ENCODE data around the gene RBM10.

GRCh38 chrX:47197526-47197925, 52.5 kb downstream of the RBM10 start:
- TF ChIP-seq, protein P1, sequence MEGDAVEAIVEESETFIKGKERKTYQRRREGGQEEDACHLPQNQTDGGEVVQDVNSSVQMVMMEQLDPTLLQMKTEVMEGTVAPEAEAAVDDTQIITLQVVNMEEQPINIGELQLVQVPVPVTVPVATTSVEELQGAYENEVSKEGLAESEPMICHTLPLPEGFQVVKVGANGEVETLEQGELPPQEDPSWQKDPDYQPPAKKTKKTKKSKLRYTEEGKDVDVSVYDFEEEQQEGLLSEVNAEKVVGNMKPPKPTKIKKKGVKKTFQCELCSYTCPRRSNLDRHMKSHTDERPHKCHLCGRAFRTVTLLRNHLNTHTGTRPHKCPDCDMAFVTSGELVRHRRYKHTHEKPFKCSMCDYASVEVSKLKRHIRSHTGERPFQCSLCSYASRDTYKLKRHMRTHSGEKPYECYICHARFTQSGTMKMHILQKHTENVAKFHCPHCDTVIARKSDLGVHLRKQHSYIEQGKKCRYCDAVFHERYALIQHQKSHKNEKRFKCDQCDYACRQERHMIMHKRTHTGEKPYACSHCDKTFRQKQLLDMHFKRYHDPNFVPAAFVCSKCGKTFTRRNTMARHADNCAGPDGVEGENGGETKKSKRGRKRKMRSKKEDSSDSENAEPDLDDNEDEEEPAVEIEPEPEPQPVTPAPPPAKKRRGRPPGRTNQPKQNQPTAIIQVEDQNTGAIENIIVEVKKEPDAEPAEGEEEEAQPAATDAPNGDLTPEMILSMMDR (IDR thresholded peaks at IDR 0.05), result no peak
- no peak for TF ChIP-seq EP300 (IDR thresholded peaks at IDR 0.05)

All from gastroesophageal sphincter (tissue), 3 donors.